ENCODE measurements around the gene TOMM40L.

TOMM40L gene

GRCh38 chr1:161267321-161267720 lies 41.5 kb downstream of the TOMM40L start:
- no peaks in the 10 kb centered on the region for H3K9me3 Mint-ChIP-seq
- ATAC-seq, result no peak
- peaks cover 14% of the 10 kb centered on the region for H3K4me1 Mint-ChIP-seq
- H3K27me3 Mint-ChIP-seq, result peaks cover 27% of the 10 kb centered on the region
- no peaks in the 10 kb centered on the region for H3K36me3 Mint-ChIP-seq
- no peak overlapping the region for H3K27ac Mint-ChIP-seq
- H3K4me3 Mint-ChIP-seq, result no peak overlapping the region

GRCh38 chr1:161273402-161273801 lies 47.5 kb downstream of the TOMM40L start:
- Mint-ChIP-seq H3K4me1 (no peaks in the 10 kb centered on the region), H3K27ac (no peak overlapping the region), H3K27me3 (peaks cover 38% of the 10 kb centered on the region), H3K4me3 (no peak overlapping the region), H3K9me3 (no peaks in the 10 kb centered on the region), H3K36me3 (no peaks in the 10 kb centered on the region)
- ATAC-seq, result no peak

- H3K27ac Mint-ChIP-seq, result no peak overlapping the region
- no peaks in the 10 kb centered on the region for H3K4me1 Mint-ChIP-seq
- peaks cover 38% of the 10 kb centered on the region for H3K27me3 Mint-ChIP-seq
- H3K4me3 Mint-ChIP-seq, result no peak overlapping the region
- no peak for ATAC-seq
- no peaks in the 10 kb centered on the region for H3K9me3 Mint-ChIP-seq
- no peaks in the 10 kb centered on the region for H3K36me3 Mint-ChIP-seq
Observed at GRCh38 chr1:161274874-161275273, 49.0 kb downstream of the TOMM40L start.

Data from stimulated activated memory B cell treated with anti-CD40 and anti-IgM and Interleukin-4, amounts not matched to agents 10 μg/mL and 1 μg/mL and 100 μg/mL, for 72 hours (primary cell).